NCI-H1436 (cell line): Measurements from ENCODE around the gene SLC6A12.

ENCODE experiments used
- DNase-seq: peaks from one replicate; lab custom pipeline; 2025; lab: John Stamatoyannopoulos, UW

SLC6A12 gene

GRCh38 chr12:215116-215515 lies 1.2 kb upstream of the SLC6A12 start:
- no peak for DNase-seq

GRCh38 chr12:213527-213932 lies 427 bp downstream of the SLC6A12 start:
- no peak for DNase-seq

GRCh38 chr12:212715-213526 lies 1.0 kb downstream of the SLC6A12 start:
- no peak for DNase-seq

GRCh38 chr12:212415-212714 lies 1.6 kb downstream of the SLC6A12 start:
- DNase-seq: no peak

GRCh38 chr12:211639-212414 lies 2.1 kb downstream of the SLC6A12 start:
- DNase-seq: no peak

GRCh38 chr12:211142-211465 lies 2.9 kb downstream of the SLC6A12 start:
- DNase-seq: no peak

- DNase-seq: no peak
Measured at GRCh38 chr12:210277-211141, 3.4 kb downstream of the SLC6A12 start.

- no peak for DNase-seq
Measured at GRCh38 chr12:209851-210250, 4.1 kb downstream of the SLC6A12 start.

- no peak for DNase-seq
Measured at GRCh38 chr12:209246-209645, 4.7 kb downstream of the SLC6A12 start.

GRCh38 chr12:208813-209212 lies 5.1 kb downstream of the SLC6A12 start:
- no peak for DNase-seq

GRCh38 chr12:207804-208203 lies 6.2 kb downstream of the SLC6A12 start:
- DNase-seq: no peak

- DNase-seq: no peak
Measured at GRCh38 chr12:206746-207440, 7.1 kb downstream of the SLC6A12 start.

- DNase-seq: no peak
Measured at GRCh38 chr12:205026-205425, 8.9 kb downstream of the SLC6A12 start.

GRCh38 chr12:204261-204678 lies 9.7 kb downstream of the SLC6A12 start:
- no peak for DNase-seq

- no peak for DNase-seq
Measured at GRCh38 chr12:203462-204260, 10.3 kb downstream of the SLC6A12 start.

GRCh38 chr12:203074-203461 lies 10.9 kb downstream of the SLC6A12 start:
- no peak for DNase-seq

GRCh38 chr12:202081-202731 lies 11.8 kb downstream of the SLC6A12 start:
- DNase-seq: no peak

GRCh38 chr12:201361-201760 lies 12.6 kb downstream of the SLC6A12 start:
- no peak for DNase-seq

- no peak for DNase-seq
Measured at GRCh38 chr12:198705-199104, 15.3 kb downstream of the SLC6A12 start.

GRCh38 chr12:197911-198695 lies 15.9 kb downstream of the SLC6A12 start:
- no peak for DNase-seq
